DND-41 (cell line): Measurements from ENCODE around the gene ARHGEF25.

Experiments
- EZH2 ChIP-seq: IDR thresholded peaks from 3 replicates; pipeline ENCODE4 v1.6.1; 2012; ENCODE audit warnings: borderline replicate concordance, low read depth, mild to moderate bottlenecking, moderate library complexity, low read length, inconsistent platforms; ENCODE audit not compliant: severe bottlenecking
- TF ChIP-seq, protein P1 (sequence below): IDR thresholded peaks from 2 replicates; pipeline ENCODE4 v1.5.1; 2012; ENCODE audit warnings: borderline replicate concordance, low read length, moderate library complexity, mild to moderate bottlenecking; ENCODE audit not compliant: poor library complexity, severe bottlenecking; ENCODE audit errors: extremely low read depth

DNA sequence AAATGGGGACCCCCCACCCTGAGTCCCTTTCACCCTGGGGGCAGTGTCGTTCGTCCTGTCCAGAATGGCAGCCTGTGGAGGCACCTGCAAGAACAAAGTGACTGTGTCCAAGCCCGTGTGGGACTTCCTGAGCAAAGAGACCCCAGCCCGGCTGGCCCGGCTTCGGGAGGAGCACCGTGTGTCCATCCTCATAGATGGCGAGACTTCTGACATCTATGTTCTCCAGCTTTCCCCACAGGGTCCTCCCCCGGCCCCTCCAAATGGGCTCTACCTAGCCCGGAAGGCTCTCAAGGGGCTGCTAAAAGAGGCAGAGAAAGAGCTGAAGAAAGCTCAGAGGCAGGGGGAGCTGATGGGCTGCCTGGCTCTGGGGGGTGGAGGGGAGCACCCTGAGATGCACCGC, 4.4 kb upstream of the ARHGEF25 start:
- TF ChIP-seq, protein P1, sequence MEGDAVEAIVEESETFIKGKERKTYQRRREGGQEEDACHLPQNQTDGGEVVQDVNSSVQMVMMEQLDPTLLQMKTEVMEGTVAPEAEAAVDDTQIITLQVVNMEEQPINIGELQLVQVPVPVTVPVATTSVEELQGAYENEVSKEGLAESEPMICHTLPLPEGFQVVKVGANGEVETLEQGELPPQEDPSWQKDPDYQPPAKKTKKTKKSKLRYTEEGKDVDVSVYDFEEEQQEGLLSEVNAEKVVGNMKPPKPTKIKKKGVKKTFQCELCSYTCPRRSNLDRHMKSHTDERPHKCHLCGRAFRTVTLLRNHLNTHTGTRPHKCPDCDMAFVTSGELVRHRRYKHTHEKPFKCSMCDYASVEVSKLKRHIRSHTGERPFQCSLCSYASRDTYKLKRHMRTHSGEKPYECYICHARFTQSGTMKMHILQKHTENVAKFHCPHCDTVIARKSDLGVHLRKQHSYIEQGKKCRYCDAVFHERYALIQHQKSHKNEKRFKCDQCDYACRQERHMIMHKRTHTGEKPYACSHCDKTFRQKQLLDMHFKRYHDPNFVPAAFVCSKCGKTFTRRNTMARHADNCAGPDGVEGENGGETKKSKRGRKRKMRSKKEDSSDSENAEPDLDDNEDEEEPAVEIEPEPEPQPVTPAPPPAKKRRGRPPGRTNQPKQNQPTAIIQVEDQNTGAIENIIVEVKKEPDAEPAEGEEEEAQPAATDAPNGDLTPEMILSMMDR: no peak
- no peak for TF ChIP-seq EZH2
